ENCODE results near the gene DGKG. TPM values are rescaled to one million over a fixed set of nuclear protein-coding genes. Genes with fewer than 3 reads are reported as not detected.

DGKG gene
- total and polyA plus RNA-seq, 10 of the 15 experiments (the other 5 are each of a cell fraction or from before 2014, with no cell fraction given), result 0.39 to 6.2 (median 4.7) TPM

DNA sequence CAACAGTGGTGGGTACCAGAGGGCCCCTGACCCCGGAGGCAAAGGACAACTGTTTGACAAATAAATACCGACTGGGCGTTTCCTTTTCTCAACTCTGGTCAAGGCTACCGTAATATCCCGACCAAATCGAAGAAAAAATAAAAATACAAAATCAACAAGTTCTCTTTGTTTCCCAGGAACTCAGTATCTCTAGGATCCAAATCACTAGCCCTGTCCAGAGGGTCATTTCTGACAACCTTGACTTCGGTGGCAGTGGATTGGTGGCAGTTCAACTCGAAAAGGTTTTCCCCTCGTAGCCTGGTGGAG is 456 bp upstream of the DGKG start (continued):
- TF ChIP-seq, protein P1, sequence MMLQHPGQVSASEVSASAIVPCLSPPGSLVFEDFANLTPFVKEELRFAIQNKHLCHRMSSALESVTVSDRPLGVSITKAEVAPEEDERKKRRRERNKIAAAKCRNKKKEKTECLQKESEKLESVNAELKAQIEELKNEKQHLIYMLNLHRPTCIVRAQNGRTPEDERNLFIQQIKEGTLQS (IDR thresholded peaks at IDR 0.05; ENCODE audit: borderline replicate concordance, extremely low read depth, low read depth, low read length), result no peak
- no peak for TF ChIP-seq RBBP5 (conservative IDR thresholded peaks at IDR 0.05)
- no peak for TF ChIP-seq MEF2A (IDR thresholded peaks at IDR 0.05; ENCODE audit: insufficient read depth, low read depth, low read length)
- no peak for TF ChIP-seq MTA2 (IDR thresholded peaks at IDR 0.05; ENCODE audit: low read depth)
- TF ChIP-seq RAD51 (IDR thresholded peaks at IDR 0.05), result no peak

DNA sequence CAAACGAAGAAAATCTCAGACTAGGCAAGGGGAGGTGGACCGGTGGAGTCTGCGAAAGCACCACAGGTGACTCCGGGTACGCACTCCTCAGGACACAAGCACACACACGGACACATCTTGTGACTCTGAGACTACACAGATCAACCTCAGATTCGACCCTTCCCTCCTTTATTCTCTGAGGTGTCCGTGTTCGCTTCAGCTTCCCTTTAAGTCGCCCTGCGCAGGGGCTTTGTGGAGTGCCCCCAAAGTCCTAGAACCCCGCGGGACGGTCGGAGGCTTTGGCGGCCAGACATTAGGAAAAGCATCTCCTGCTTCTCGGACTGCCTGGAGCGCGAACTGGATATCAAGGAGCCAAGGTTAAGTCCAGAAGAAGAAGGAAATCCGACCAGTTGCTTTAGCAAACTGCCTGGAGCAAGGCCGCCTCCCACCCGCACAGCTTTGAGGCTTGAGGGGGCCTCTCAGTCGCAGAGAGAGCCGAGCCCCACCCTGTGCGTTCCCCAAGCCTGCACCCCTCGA is 730 bp downstream of the DGKG start:
- peaks cover 9 to 23% of the 10 kb centered on the region in 2 experiments for H3K27me3 ChIP-seq (replicated peaks in 1 of 2; ENCODE audit: control insufficient read depth in 2 of 2, insufficient read depth in 2 of 2, low read length in 1 of 2)
- no peak for DNase-seq (ENCODE audit: low read depth, low spot score)
- BruUV-seq (replicated peaks), result no TSS peak
- H3K9ac ChIP-seq (ENCODE audit: control insufficient read depth, insufficient read depth, low read length), result no peak overlapping the region
- in situ Hi-C loops (cut with MboI), result no loop called here
- ChIA-PET CTCF (interaction anchor here (1.2 kb wide), 1 partner anchor 105 kb away, joined by 4 read pairs; no protein-coding TSS in a partner anchor), SMC1A (ENCODE audit: uncharacterized antibody, unreplicated experiment) (interaction anchor here (0.6 to 1.2 kb wide), 2 partner anchors 14 to 179 kb away, joined by 3 read pairs; no protein-coding TSS in a partner anchor), POLR2A (interaction anchor here (0.5 kb wide), 1 partner anchor 208 kb away, joined by 5 read pairs; no protein-coding TSS in a partner anchor), RAD21 (ENCODE audit: unreplicated experiment) (interaction anchor here (1.2 kb wide), 1 partner anchor 179 kb away, joined by 3 read pairs; no protein-coding TSS in a partner anchor)
- peaks cover 10% of the 10 kb centered on the region for H3K4me1 ChIP-seq (ENCODE audit: control insufficient read depth, insufficient read depth, low read length)
- no peaks in the 10 kb centered on the region; the same call in 2 of the 3 replicates for H3K9me3 ChIP-seq (replicated peaks; ENCODE audit: control insufficient read depth, insufficient read depth, low read length)
- 0 out of 2 replicates have a peak overlapping the region, but pooled peaks have one; percentile 11 for H2AFZ ChIP-seq (ENCODE audit: control insufficient read depth, low read depth, low read length)
- peak; percentile 46 for ATAC-seq
- 4% methylated on average over 26 of the region's 26 CpGs for WGBS (ENCODE audit: insufficient coverage, insufficient replicate concordance, low lambda C conversion rate, missing lambda C conversion rate)
- intact Hi-C loops (cut with micrococcal nuclease; ENCODE audit: unreplicated experiment), result no loop called here
- H3K79me2 ChIP-seq (ENCODE audit: control insufficient read depth, insufficient read depth, low read length), result no peaks in the 10 kb centered on the region
- H3K36me3 ChIP-seq (ENCODE audit: control insufficient read depth in 2 of 2, insufficient read depth in 2 of 2, low read length in 1 of 2), result no peaks in the 10 kb centered on the region
- peak overlapping the region; percentile 28; the same call in 1 of the 2 replicates for H3K4me3 ChIP-seq
- no peak for TF ChIP-seq SUPT20H (IDR thresholded peaks at IDR 0.05; ENCODE audit: borderline replicate concordance, control insufficient read depth, low read depth, low read length)
- TF ChIP-seq YBX1 (IDR thresholded peaks at IDR 0.05), result no peak
- no peak for TF ChIP-seq ZZZ3 (IDR thresholded peaks at IDR 0.05; ENCODE audit: control insufficient read depth, insufficient read length, low read depth)
- TF ChIP-seq ESRRA (IDR thresholded peaks at IDR 0.05; ENCODE audit: low read length), result no peak
- TF ChIP-seq BACH1 (IDR thresholded peaks at IDR 0.05; ENCODE audit: borderline replicate concordance), result no peak
- TF ChIP-seq, protein P2, sequence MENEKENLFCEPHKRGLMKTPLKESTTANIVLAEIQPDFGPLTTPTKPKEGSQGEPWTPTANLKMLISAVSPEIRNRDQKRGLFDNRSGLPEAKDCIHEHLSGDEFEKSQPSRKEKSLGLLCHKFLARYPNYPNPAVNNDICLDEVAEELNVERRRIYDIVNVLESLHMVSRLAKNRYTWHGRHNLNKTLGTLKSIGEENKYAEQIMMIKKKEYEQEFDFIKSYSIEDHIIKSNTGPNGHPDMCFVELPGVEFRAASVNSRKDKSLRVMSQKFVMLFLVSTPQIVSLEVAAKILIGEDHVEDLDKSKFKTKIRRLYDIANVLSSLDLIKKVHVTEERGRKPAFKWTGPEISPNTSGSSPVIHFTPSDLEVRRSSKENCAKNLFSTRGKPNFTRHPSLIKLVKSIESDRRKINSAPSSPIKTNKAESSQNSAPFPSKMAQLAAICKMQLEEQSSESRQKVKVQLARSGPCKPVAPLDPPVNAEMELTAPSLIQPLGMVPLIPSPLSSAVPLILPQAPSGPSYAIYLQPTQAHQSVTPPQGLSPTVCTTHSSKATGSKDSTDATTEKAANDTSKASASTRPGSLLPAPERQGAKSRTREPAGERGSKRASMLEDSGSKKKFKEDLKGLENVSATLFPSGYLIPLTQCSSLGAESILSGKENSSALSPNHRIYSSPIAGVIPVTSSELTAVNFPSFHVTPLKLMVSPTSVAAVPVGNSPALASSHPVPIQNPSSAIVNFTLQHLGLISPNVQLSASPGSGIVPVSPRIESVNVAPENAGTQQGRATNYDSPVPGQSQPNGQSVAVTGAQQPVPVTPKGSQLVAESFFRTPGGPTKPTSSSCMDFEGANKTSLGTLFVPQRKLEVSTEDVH (IDR thresholded peaks at IDR 0.05; ENCODE audit: low read depth, partially characterized antibody), result no peak
- TF ChIP-seq GABPA (IDR thresholded peaks at IDR 0.05; ENCODE audit: low read depth), result no peak
- no peaks in the 10 kb centered on the region for H4K20me1 ChIP-seq (ENCODE audit: control insufficient read depth, insufficient read depth)
- H3K27ac ChIP-seq (ENCODE audit: control insufficient read depth, insufficient read depth), result no peak overlapping the region
- no peak for FAIRE-seq
- peak overlapping the region; percentile 88 for H3K4me2 ChIP-seq (ENCODE audit: control insufficient read depth, insufficient read depth)
